Progenitor cell of endocrine pancreas (in vitro differentiated cells): ENCODE measurements around the gene NTN1. TPM values are rescaled to one million over a fixed set of nuclear protein-coding genes. Genes with fewer than 3 reads are reported as not detected.
"Not testable (repeated sequence)": the region's sequence is repeated elsewhere in the genome, so short reads cannot be mapped to it uniquely, and the experiment has no call there.

ENCODE experiments used
- DNase-seq: peaks from one replicate; pipeline ENCODE4 v3.0.0; 2021; ENCODE audit warnings: low spot score; ENCODE audit not compliant: unreplicated experiment
- H3K27ac Mint-ChIP-seq: 2 replicates; pipeline ENCODE4 v1.8.0; 2021; ENCODE audit warnings: mild to moderate bottlenecking, moderate library complexity, mixed read lengths
- H3K27me3 Mint-ChIP-seq: 2 replicates; pipeline ENCODE4 v1.8.0; 2021; ENCODE audit warnings: mixed read lengths
- H3K36me3 Mint-ChIP-seq: 2 replicates; pipeline ENCODE4 v1.8.0; 2022; ENCODE audit warnings: mixed read lengths; ENCODE audit not compliant: insufficient read depth
- H3K4me1 Mint-ChIP-seq: 2 replicates; pipeline ENCODE4 v1.8.0; 2021; ENCODE audit warnings: low read depth, mixed read lengths
- H3K4me3 Mint-ChIP-seq: 2 replicates; pipeline ENCODE4 v1.8.0; 2021; ENCODE audit warnings: low read depth, mild to moderate bottlenecking, moderate library complexity, mixed read lengths
- H3K9me3 Mint-ChIP-seq: 2 replicates; pipeline ENCODE4 v1.8.0; 2021; ENCODE audit warnings: low read depth, mixed read lengths
- CTCF ChIP-seq: fragments of 200-600 bp; sonication (generic); IDR thresholded peaks from one replicate; pipeline ENCODE4 v1.5.0; 2021; ENCODE audit warnings: antibody characterized with exemption, mild to moderate bottlenecking; ENCODE audit not compliant: unreplicated experiment
- total RNA-seq: library from RNA; stranded (reverse); gene quantifications from 2 replicates; pipeline ENCODE4 v1.2.1, GENCODE V29; 2021

The NTN1 gene
- total RNA-seq, 1 donor from 2014 or later: 4.4 TPM

- TF ChIP-seq CTCF: no peak
Observed at GRCh38 chr17:9256751-9257629, 235.7 kb downstream of the NTN1 start.

GRCh38 chr17:9257630-9257965, 236.3 kb downstream of the NTN1 start:
- peaks cover 41% of the 10 kb centered on the region for H3K4me1 Mint-ChIP-seq
- not testable (repeated sequence) for H3K4me3 Mint-ChIP-seq, H3K9me3 Mint-ChIP-seq, DNase-seq, H3K27ac Mint-ChIP-seq, H3K36me3 Mint-ChIP-seq
- peaks cover 34% of the 10 kb centered on the region for H3K27me3 Mint-ChIP-seq

More at GRCh38 chr17:9256751-9257629, 235.7 kb downstream of the NTN1 start:
- Mint-ChIP-seq H3K9me3 (no peaks in the 10 kb centered on the region), H3K27ac (no peak overlapping the region), H3K4me3 (no peak overlapping the region), H3K36me3 (no peaks in the 10 kb centered on the region), H3K27me3 (peaks cover 34% of the 10 kb centered on the region), H3K4me1 (peaks cover 41% of the 10 kb centered on the region)
- no peak for DNase-seq

- H3K27ac Mint-ChIP-seq: peak overlapping the region; percentile 84
- TF ChIP-seq CTCF: no peak
- no peak for DNase-seq
- H3K27me3 Mint-ChIP-seq: peaks cover 32% of the 10 kb centered on the region
- H3K36me3 Mint-ChIP-seq: no peaks in the 10 kb centered on the region
- H3K4me1 Mint-ChIP-seq: peaks cover 41% of the 10 kb centered on the region
- H3K9me3 Mint-ChIP-seq: no peaks in the 10 kb centered on the region
- peak overlapping the region; percentile 31 for H3K4me3 Mint-ChIP-seq
Observed at GRCh38 chr17:9258115-9259015, 237.1 kb downstream of the NTN1 start.

- Mint-ChIP-seq H3K27ac (peak overlapping the region; percentile 41), H3K36me3 (peaks cover 4% of the 10 kb centered on the region), H3K9me3 (peaks cover 4% of the 10 kb centered on the region), H3K4me3 (no peak overlapping the region), H3K4me1 (peaks cover 41% of the 10 kb centered on the region), H3K27me3 (peaks cover 28% of the 10 kb centered on the region)
- TF ChIP-seq CTCF: no peak
- DNase-seq: no peak
Observed at GRCh38 chr17:9259419-9259818, 238.1 kb downstream of the NTN1 start.

- H3K27me3 Mint-ChIP-seq: peaks cover 16% of the 10 kb centered on the region
- peaks cover 4% of the 10 kb centered on the region for H3K36me3 Mint-ChIP-seq
- H3K4me1 Mint-ChIP-seq: peaks cover 39% of the 10 kb centered on the region
- H3K4me3 Mint-ChIP-seq: no peak overlapping the region
- H3K27ac Mint-ChIP-seq: no peak overlapping the region
- H3K9me3 Mint-ChIP-seq: peaks cover 4% of the 10 kb centered on the region
- no peak for TF ChIP-seq CTCF
- DNase-seq: no peak
Observed at GRCh38 chr17:9261081-9262012, 240.0 kb downstream of the NTN1 start.
